Right atrium auricular region (tissue), 2 donors: ENCODE measurements around the gene WIPI1. TPM values are rescaled to one million over a fixed set of nuclear protein-coding genes. Genes with fewer than 3 reads are reported as not detected.
"Not testable (repeated sequence)": the region's sequence is repeated elsewhere in the genome, so short reads cannot be mapped to it uniquely, and the experiment has no call there.

Experiments
- DNase-seq: peaks from one replicate; pipeline ENCODE4 v3.0.0-alpha.2; 2019; ENCODE audit warnings: low spot score
- H3K27ac ChIP-seq, 2 donors: fragments of 200-600 bp; sonication (generic); 1 replicate in 1 of 2; 2 replicates in 1 of 2; pipeline ENCODE4 v1.5.1; 2016 to 2019
- H3K27me3 ChIP-seq, 2 donors: fragments of 200-600 bp; sonication (generic); one replicate each; pipeline versions ENCODE4 v1.5.1 to v1.6.0; 2017 to 2019
- H3K36me3 ChIP-seq: fragments of 200-600 bp; sonication (generic); one replicate; pipeline ENCODE4 v1.5.1; 2016
- H3K4me1 ChIP-seq, 2 donors: fragments of 200-600 bp; sonication (generic); one replicate each; pipeline versions ENCODE4 v1.5.1 to v1.6.0; 2017 to 2019
- H3K4me3 ChIP-seq, 2 donors: fragments of 200-600 bp; sonication (generic); 1 replicate in 1 of 2; 2 replicates in 1 of 2; pipeline ENCODE4 v1.5.1; 2017 to 2019; ENCODE audit warnings: mild to moderate bottlenecking in 1 of 2, moderate library complexity in 1 of 2
- H3K9me3 ChIP-seq, 2 donors: fragments of 200-600 bp; sonication (generic); one replicate each; pipeline ENCODE4 v1.5.1; 2019
- total RNA-seq, 2 donors: library from RNA; depleted of rRNA; stranded (reverse); fragments of >200 nt; gene quantifications; one replicate each; pipeline ENCODE4 v1.1.0, GENCODE V29; 2016
- TF ChIP-seq, protein P1 (sequence below), 2 donors: fragments of 200-600 bp; sonication (generic); IDR thresholded peaks; one replicate each; pipeline ENCODE4 v1.5.1; 2019; ENCODE audit warnings: antibody characterized with exemption in 2 of 2

Gene WIPI1
- total RNA-seq, 2 donors from 2014 or later, result 50.3 to 76.2 TPM

DNA sequence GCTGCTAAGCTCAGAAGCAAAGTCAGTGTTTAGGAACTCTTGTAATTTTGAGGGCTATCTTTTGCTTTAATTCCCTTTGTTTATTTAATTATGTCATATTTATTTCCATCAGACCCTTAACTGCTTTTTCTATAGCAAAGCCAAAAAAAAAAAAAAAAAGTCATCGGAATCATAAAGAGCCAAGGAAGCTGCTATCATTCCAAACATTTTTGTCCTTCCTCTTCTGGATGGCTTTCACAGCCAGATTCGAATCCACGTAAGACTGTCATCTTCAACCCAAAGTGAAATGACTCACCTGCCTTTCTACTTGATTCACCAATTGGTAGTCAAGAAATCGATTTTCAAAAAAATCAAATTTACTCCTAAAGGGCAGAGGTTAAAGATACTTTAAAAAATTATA is 38.4 kb downstream of the WIPI1 start:
- no peaks in the 10 kb centered on the region for H3K27me3 ChIP-seq
- no peak overlapping the region for H3K4me3 ChIP-seq
- H3K4me1 ChIP-seq, result no peaks in the 10 kb centered on the region
- DNase-seq, result no peak
- TF ChIP-seq, protein P1, sequence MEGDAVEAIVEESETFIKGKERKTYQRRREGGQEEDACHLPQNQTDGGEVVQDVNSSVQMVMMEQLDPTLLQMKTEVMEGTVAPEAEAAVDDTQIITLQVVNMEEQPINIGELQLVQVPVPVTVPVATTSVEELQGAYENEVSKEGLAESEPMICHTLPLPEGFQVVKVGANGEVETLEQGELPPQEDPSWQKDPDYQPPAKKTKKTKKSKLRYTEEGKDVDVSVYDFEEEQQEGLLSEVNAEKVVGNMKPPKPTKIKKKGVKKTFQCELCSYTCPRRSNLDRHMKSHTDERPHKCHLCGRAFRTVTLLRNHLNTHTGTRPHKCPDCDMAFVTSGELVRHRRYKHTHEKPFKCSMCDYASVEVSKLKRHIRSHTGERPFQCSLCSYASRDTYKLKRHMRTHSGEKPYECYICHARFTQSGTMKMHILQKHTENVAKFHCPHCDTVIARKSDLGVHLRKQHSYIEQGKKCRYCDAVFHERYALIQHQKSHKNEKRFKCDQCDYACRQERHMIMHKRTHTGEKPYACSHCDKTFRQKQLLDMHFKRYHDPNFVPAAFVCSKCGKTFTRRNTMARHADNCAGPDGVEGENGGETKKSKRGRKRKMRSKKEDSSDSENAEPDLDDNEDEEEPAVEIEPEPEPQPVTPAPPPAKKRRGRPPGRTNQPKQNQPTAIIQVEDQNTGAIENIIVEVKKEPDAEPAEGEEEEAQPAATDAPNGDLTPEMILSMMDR (IDR thresholded peaks at IDR 0.05), result no peak
- H3K27ac ChIP-seq, result no peak overlapping the region
- H3K9me3 ChIP-seq, result peaks cover 0 to 26% of the 10 kb centered on the region in 2 donors
- peaks cover 41% of the 10 kb centered on the region for H3K36me3 ChIP-seq

DNA sequence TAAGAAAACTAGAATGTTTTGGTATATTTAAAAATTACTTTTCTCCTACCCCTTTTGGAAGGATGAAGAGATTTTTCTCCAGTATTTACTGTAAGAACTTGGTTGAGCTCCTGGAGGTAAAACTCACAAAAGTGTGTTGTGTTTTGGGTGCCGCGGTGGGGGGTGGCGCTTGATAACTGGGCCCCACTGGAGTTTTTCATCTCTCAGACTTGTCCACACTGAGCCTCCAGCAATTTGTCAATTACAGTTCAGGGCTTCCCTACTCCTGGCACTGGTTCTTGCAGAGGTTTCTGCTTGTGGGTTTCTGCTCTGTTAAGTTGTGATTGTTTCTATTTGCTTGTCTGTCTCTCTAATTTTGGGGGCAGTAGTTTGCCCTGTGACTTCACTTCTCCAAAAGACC is 40.0 kb downstream of the WIPI1 start:
- Histone ChIP-seq H3K9me3 (peaks cover 0 to 26% of the 10 kb centered on the region in 2 donors), H3K4me3 (no peak overlapping the region), H3K27me3 (no peaks in the 10 kb centered on the region), H3K36me3 (peaks cover 29% of the 10 kb centered on the region), H3K4me1 (no peaks in the 10 kb centered on the region), H3K27ac (no peak overlapping the region)
- TF ChIP-seq, protein P1 (IDR thresholded peaks at IDR 0.05), result no peak
- no peak for DNase-seq

DNA sequence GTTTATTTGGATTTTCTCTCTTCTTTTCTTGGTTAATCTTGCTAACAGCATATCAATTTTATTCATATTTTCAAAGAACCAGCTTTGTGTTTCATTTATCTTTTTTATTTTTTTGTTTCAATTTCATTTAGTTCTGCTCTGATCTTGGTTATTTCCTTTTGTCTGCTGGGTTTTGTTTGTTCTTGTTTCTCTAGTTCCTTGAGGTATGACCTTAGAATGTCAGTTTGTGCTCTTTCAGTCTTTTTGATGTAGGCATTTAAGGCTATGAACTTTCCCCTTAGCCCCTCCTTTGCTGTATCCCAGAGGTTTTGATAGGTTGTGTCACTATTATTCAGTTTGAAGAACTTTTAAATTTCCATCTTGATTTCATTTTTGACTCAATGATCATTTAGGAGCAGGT is 42.4 kb downstream of the WIPI1 start:
- peaks cover 0 to 26% of the 10 kb centered on the region in 2 donors for H3K9me3 ChIP-seq
- not testable (repeated sequence) for H3K4me3 ChIP-seq, H3K4me1 ChIP-seq, DNase-seq, H3K27me3 ChIP-seq, H3K27ac ChIP-seq
- peaks cover 10% of the 10 kb centered on the region for H3K36me3 ChIP-seq

DNA sequence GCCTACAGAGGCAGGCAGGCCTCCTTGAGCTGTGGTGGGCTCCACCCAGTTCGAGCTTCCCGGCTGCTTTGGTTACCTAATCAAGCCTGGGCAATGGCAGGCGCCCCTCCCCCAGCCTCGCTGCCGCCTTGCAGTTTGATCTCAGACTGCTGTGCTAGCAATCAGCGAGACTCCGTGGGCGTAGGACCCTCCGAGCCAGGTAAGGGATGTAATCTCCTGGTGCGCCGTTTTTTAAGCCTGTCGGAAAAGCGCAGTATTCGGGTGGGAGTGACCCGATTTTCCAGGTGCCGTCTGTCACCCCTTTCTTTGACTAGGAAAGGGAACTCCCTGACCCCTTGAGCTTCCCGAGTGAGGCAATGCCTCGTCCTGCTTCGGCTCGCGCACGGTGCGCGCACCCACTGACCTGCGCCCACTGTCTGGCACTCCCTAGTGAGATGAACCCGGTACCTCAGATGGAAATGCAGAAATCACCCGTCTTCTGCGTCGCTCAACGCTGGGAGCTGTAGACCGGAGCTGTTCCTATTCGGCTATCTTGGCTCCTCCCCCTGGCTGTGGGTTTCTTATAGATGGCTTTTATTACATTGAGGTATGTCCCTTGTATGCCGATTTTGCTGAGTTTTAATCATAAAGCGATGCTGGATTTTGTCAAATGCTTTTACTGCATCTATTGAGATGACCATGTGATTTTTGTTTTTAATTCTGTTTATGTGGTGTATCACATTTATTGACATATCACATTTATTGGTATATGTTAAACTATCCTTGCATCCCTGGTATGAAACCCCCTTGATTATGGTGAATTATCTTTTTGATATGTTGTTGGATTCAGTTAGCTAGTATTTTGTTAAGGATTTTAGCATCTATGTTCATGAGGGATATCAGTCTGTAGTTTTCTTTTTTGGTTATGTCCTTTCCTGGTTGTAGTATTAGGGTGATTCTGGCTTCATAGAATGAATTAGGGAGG is 43.4 kb downstream of the WIPI1 start:
- DNase-seq, H3K27ac ChIP-seq, H3K36me3 ChIP-seq, H3K27me3 ChIP-seq, H3K4me1 ChIP-seq: not testable (repeated sequence)
- H3K4me3 ChIP-seq, result peak overlapping the region; percentile 32 to 44
- peaks cover 0 to 26% of the 10 kb centered on the region in 2 donors for H3K9me3 ChIP-seq

DNA sequence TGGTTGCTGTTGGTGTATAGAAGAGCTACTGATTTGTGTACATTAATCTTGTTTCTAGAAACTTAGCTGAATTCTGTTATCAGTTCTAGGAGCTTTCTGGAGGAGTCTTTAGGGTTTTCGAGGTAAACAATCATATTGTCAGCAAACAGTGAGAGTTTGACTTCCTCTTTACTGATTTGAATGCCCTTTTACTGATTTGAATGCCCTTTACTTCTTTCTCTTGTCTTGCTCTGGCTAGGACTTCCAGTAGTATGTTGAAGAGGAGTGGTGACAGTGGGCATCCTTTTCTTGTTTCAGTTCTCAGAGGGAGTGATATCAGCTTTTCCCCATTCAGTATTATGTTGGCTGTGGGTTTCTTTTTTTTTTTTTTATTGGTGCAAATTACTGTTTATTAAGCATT is 49.6 kb downstream of the WIPI1 start:
- H3K27me3 ChIP-seq, H3K4me1 ChIP-seq, H3K27ac ChIP-seq, DNase-seq, H3K4me3 ChIP-seq, H3K36me3 ChIP-seq: not testable (repeated sequence)
- H3K9me3 ChIP-seq, result peaks cover 0 to 26% of the 10 kb centered on the region in 2 donors

DNA sequence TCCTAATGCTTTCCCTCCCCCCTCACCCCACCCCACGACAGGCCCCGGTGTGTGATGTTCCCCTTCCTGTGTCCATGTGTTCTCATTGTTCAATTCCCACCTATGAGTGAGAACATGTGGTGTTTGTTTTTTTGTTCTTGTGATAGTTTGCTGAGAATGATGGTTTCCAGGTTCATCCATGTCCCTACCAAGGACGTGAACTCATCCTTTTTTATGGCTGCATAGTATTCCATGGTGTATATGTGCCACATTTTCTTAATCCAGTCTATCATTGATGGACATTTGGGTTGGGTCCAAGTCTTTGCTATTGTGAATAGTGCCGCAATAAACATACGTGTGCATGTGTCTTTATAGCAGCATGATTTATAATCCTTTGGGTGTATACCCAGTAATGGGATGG is 53.5 kb downstream of the WIPI1 start:
- not testable (repeated sequence) for H3K4me1 ChIP-seq, H3K4me3 ChIP-seq, H3K27me3 ChIP-seq, H3K27ac ChIP-seq, DNase-seq, H3K36me3 ChIP-seq
- H3K9me3 ChIP-seq, result peaks cover 0 to 26% of the 10 kb centered on the region in 2 donors

DNA sequence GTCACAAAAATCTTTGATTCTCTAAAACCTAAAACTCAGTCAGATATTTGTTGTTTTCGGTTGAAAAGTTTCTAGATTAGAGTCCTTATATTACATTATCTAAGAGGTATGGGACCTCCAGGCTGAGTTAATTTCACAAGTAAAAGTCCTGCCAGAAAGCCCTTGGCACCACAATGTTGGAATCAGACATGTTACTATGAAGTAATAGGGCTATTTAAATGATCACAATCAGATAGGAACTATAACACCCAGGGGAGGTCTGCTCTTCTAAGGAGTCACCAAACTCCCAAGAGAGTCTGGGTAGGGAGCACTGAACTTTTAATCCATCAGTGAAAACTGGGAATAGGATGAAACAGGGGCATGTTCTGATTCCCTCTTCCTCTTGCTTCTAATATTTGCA is 54.2 kb downstream of the WIPI1 start:
- no peak overlapping the region for H3K4me3 ChIP-seq
- TF ChIP-seq, protein P1 (IDR thresholded peaks at IDR 0.05), result no peak
- H3K27ac ChIP-seq, result no peak overlapping the region
- DNase-seq, result no peak
- peaks cover 0 to 26% of the 10 kb centered on the region in 2 donors for H3K9me3 ChIP-seq
- peaks cover 0 to 11% of the 10 kb centered on the region in 2 donors for H3K4me1 ChIP-seq
- no peaks in the 10 kb centered on the region for H3K36me3 ChIP-seq
- no peaks in the 10 kb centered on the region for H3K27me3 ChIP-seq

DNA sequence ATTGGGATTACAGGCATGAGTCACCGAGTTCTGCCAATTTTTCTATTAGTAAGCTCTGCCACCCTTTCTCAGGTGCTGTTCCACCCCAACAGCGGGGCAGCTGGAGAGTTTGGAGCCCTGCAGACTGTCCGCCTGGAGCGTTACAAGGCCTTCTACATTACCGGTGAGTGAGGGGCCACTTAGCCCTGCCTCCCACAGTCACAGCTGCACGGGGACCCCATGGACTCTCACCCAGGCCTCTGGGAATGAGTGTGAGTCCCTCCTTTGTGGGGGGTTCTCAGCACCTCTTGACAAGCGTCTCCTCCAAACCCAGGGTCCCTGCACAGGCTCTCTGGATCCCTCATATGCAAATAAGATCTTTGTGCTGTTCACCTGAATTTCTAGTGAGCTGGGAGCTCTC is 56.0 kb downstream of the WIPI1 start:
- Histone ChIP-seq H3K27ac (no peak overlapping the region), H3K4me1 (peaks cover 0 to 11% of the 10 kb centered on the region in 2 donors), H3K9me3 (peaks cover 0 to 15% of the 10 kb centered on the region in 2 donors), H3K27me3 (no peaks in the 10 kb centered on the region), H3K36me3 (no peaks in the 10 kb centered on the region), H3K4me3 (no peak overlapping the region)
- TF ChIP-seq, protein P1 (IDR thresholded peaks at IDR 0.05), result no peak
- DNase-seq, result no peak
